Activated naive CD4-positive, alpha-beta T cell treated with anti-CD3 and anti-CD28 coated beads, Interleukin-2, amount 50 U/mL, for 72 hours (primary cell): ENCODE measurements around the gene ATRIP. TPM values are rescaled to one million over a fixed set of nuclear protein-coding genes. Genes with fewer than 3 reads are reported as not detected.
A peak's percentile ranks its signal among the peaks of the same experiment; 100 is the strongest.
"Not testable (repeated sequence)": the region's sequence is repeated elsewhere in the genome, so short reads cannot be mapped to it uniquely, and the experiment has no call there.

Source experiments
- ATAC-seq, 2 donors: fragments of 150-1000 bp; cut with Tn5 transposase; 2 replicates each; pipeline ENCODE4 v1.10.0; 2021; ENCODE audit warnings: mild to moderate bottlenecking in 2 of 2, moderate library complexity in 2 of 2
- DNase-seq, 2 donors: peaks; one replicate each; pipeline ENCODE4 v3.0.0; 2021 to 2022; ENCODE audit warnings: low spot score in 2 of 2
- H3K27ac Mint-ChIP-seq, 2 donors: one replicate each; pipeline ENCODE4 v1.8.0; 2022; ENCODE audit warnings: mild to moderate bottlenecking in 2 of 2, mixed read lengths in 2 of 2
- H3K36me3 Mint-ChIP-seq, 2 donors: one replicate each; pipeline ENCODE4 v1.8.0; 2022; ENCODE audit warnings: mixed read lengths in 2 of 2
- H3K9me3 Mint-ChIP-seq, 2 donors: one replicate each; pipeline ENCODE4 v1.8.0; 2022; ENCODE audit warnings: mixed read lengths in 2 of 2
- total RNA-seq, 2 donors: library from RNA; stranded (reverse); gene quantifications; one replicate each; pipeline ENCODE4 v1.2.3, GENCODE V29; 2022

The ATRIP gene
- 10 to 100 TPM; 10.1 to 15.9 TPM for total RNA-seq

- Mint-ChIP-seq H3K27ac (peak within 1 kb of the TSS; percentile 90 to 96), H3K36me3 (peaks cover 7 to 23% of the 10 kb centered on the region in 2 donors), H3K9me3 (no peaks in the 10 kb centered on the region)
- DNase-seq (peak; percentile 87 to 90), ATAC-seq (peak; percentile 97 to 99)
Measured at GRCh38 chr3:48446425-48447193, at the start of gene ATRIP. Gene ATRIP (plus strand): TSS chr3:48446737. CDS start chr3:48446846, 109 bp downstream.

DNA sequence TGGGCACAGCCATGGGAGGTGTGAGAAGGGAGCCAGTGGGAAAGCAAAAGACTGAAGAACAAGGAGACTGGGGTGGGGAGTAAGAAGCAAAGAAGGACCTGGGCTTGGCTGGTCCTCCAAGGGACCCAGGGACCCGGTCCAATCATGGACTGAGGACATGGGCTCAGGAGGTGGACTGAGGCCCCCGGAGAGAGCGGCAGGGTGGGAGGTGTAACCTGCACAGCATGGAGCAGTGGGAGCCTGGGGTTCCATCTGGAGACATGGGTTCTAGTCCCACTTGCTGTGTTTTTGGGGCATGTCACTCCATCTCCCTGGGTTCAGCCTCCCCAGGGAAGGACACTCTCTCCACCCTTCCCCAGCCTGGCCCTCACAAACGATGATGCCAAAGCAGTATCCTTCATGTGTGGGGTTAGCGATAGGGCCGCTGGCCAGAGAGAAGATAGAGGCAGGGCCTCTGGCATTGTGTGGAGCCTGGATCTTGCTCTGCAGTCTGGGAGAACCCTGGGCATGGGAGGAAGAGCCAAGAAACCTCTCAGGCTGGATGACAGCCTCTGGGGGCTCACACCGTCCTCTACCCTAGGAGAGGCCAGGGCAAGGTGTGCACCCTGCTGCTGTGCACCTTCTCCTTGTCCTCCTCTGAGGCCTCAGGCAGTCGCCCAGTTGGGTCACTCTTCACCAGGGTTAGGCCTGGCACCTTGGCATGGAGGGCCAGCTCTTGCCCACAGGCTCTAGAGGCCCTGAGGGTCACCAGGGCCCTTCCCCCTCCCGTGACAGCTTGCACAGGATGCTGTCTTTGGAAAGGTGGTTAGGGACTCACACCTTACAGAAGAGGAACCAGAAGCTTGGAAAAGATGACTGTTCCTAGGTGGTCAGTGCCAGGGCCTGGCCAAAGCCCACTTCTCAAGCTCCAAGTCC lies 48.5 kb upstream of the ATRIP start:
- Mint-ChIP-seq H3K9me3 (no peaks in the 10 kb centered on the region), H3K36me3 (no peaks in the 10 kb centered on the region), H3K27ac (peak overlapping the region in 1 of 2 donors; percentile 37)
- ATAC-seq (no peak), DNase-seq (peak in 1 of 2 donors; percentile 45)

DNA sequence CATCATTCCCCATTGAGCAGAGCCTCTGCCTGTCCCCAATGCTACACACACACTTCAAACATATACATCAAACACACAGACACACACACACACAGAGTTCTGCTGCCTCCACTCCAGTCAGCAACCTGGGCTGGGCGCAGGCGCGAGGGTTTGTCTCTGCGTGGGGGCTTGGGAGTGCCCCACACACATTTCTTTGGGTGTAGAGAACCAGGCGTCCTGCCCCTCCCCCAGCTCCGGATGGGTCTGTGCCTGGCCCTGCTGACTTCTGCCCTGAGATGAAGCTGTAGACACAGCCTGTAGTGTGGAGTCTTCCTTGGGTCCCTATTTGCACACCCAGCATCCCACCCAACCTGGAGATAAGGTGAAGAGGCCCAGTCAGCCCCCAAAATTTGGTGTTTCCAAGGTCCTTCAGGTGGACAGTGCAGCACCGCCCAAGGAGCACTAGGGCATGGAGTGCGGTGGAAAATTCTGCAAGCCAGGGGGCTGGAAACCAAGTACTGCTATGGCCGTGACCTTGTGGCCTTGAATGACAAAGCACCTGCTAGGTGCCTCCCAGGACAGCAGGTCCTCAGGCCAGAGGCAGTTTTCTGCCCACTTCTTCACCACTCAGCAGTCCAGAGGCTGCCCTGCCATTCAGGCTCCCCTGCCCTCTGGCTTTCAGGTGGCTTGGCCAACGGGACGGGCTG lies 47.7 kb upstream of the ATRIP start:
- ATAC-seq (no peak), DNase-seq (peak in 1 of 2 donors; percentile 44)
- H3K36me3 Mint-ChIP-seq, result no peaks in the 10 kb centered on the region
- no peak overlapping the region for H3K27ac Mint-ChIP-seq
- H3K9me3 Mint-ChIP-seq, result no peaks in the 10 kb centered on the region

GRCh38 chr3:48399387-48400172 lies 47.0 kb upstream of the ATRIP start:
- ATAC-seq, result no peak

DNA sequence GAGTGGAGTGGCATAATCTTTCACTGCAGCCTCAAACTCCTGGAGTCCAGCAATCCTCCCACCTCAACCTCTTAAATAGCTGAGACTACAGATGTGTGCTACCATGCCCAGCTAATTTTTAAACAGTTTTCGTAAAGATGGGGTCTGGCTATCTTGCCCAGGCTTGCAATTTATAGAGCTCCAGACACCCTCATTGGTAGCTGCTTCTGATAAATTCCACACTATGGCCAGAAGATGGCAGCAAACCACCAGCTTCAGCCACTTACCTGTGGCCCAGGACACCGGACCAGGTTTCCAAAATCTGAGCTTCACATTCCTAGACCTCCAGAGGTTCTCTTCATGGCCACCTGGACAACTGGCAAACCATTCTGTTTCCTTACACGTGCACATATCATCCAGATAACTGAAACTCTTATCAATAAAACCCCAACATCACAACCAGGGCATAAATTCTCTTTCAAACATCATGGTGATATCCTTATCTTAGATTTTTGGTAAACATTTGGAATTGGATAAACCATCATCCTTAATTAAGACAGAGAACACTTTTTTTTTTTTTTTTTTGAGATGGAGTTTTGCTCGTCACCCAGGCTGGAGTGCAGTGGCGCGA lies 45.6 kb upstream of the ATRIP start:
- Mint-ChIP-seq H3K27ac (no peak overlapping the region), H3K36me3 (no peaks in the 10 kb centered on the region), H3K9me3 (no peaks in the 10 kb centered on the region)
- DNase-seq (peak; percentile 57 to 58), ATAC-seq (peak; percentile 87 to 90)

More at GRCh38 chr3:48399387-48400172, 47.0 kb upstream of the ATRIP start:
- Mint-ChIP-seq H3K9me3 (no peaks in the 10 kb centered on the region), H3K36me3 (no peaks in the 10 kb centered on the region), H3K27ac (no peak overlapping the region)
- DNase-seq, result no peak

GRCh38 chr3:48401434-48401901 lies 45.1 kb upstream of the ATRIP start:
- ATAC-seq, H3K9me3 Mint-ChIP-seq, DNase-seq, H3K27ac Mint-ChIP-seq, H3K36me3 Mint-ChIP-seq: not testable (repeated sequence)

- Mint-ChIP-seq H3K36me3 (no peaks in the 10 kb centered on the region), H3K27ac (peak overlapping the region in 1 of 2 donors; percentile 26), H3K9me3 (no peaks in the 10 kb centered on the region)
- DNase-seq (peak in 1 of 2 donors; percentile 45), ATAC-seq (no peak)
Measured at GRCh38 chr3:48402281-48402732, 44.2 kb upstream of the ATRIP start.

DNA sequence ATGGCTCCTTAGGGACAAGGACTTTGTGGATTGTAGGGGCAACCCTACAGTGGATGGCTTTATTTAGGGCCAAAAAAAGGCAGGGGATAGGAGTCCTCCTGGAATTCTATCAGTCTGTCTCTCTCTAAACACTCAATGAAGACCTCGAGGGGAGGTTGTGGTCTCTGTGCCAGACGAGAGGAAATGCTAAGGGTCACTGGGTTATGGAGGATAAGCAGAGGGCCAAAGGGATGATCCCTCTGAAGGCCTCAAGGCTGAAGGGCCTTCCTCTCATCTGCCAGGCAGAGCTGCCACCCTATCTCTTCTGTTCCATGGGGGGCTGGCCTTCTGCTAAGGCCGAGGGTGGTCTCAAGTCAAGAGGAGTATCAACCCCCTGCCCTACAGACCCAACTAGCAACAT lies 43.6 kb upstream of the ATRIP start:
- ATAC-seq, result no peak
- H3K9me3 Mint-ChIP-seq, result no peaks in the 10 kb centered on the region

GRCh38 chr3:48403533-48404439 lies 42.8 kb upstream of the ATRIP start:
- DNase-seq (peak in 1 of 2 donors; percentile 39), ATAC-seq (no peak)
- Mint-ChIP-seq H3K36me3 (no peaks in the 10 kb centered on the region), H3K27ac (peak overlapping the region; percentile 14 to 26), H3K9me3 (no peaks in the 10 kb centered on the region)

More for the DNA sequence above, 43.6 kb upstream of the ATRIP start:
- Mint-ChIP-seq H3K36me3 (no peaks in the 10 kb centered on the region), H3K27ac (peak overlapping the region in 1 of 2 donors; percentile 26)
- peak in 1 of 2 donors; percentile 39 for DNase-seq

GRCh38 chr3:48404440-48405342 lies 41.8 kb upstream of the ATRIP start:
- Mint-ChIP-seq H3K27ac (no peak overlapping the region), H3K9me3 (no peaks in the 10 kb centered on the region), H3K36me3 (no peaks in the 10 kb centered on the region)
- DNase-seq (peak in 1 of 2 donors; percentile 44), ATAC-seq (no peak)

- H3K9me3 Mint-ChIP-seq, result no peaks in the 10 kb centered on the region
- H3K36me3 Mint-ChIP-seq, result no peaks in the 10 kb centered on the region
- no peak overlapping the region for H3K27ac Mint-ChIP-seq
- no peak for ATAC-seq
- DNase-seq, result peak in 1 of 2 donors; percentile 53
Measured at GRCh38 chr3:48405343-48405881, 41.1 kb upstream of the ATRIP start.

DNA sequence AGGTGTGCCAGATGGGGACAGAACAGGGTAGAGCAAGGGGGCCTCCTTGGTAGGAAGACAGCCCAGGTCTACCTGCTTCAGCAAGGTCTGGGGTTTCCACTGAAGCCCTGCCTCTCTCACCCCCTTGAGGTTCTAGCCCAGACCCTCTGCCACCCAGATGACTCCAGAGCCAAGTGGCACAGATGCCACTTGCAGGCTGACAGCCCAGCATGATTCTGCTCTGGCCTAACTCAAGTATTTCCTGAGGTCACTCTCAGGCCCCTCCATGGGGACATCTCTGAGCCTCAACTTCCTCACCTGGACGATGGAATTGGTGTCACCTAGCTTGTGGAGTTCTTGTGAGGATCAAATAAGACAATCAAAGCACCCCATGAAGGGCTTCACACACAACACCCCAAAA lies 40.6 kb upstream of the ATRIP start:
- Mint-ChIP-seq H3K9me3 (no peaks in the 10 kb centered on the region), H3K27ac (peak overlapping the region in 1 of 2 donors; percentile 45), H3K36me3 (no peaks in the 10 kb centered on the region)
- ATAC-seq, result no peak
- DNase-seq, result no peak
